DOHH2 (cell line): Measurements from ENCODE around the gene MID1.
"Not testable (repeated sequence)": the region's sequence is repeated elsewhere in the genome, so short reads cannot be mapped to it uniquely, and the experiment has no call there.

Source experiments
- H3F3A ChIP-seq: fragments of 200-600 bp; sonication (generic), shearing (Covaris generic); 2 replicates; pipeline ENCODE4 v1.6.0; 2016; ENCODE audit warnings: antibody characterized with exemption, mild to moderate bottlenecking; ENCODE audit not compliant: control insufficient read depth, insufficient read depth
- H3K27ac ChIP-seq: fragments of 200-600 bp; sonication (generic); 2 replicates; pipeline ENCODE4 v1.5.1; 2014; ENCODE audit warnings: low read depth, mild to moderate bottlenecking, low read length, moderate library complexity
- H3K27me3 ChIP-seq: fragments of 200-600 bp; sonication (generic); 2 replicates; pipeline ENCODE4 v1.6.1; 2014; ENCODE audit warnings: mild to moderate bottlenecking, low read length, mixed read lengths; ENCODE audit not compliant: control insufficient read depth
- H3K36me3 ChIP-seq: fragments of 200-600 bp; sonication (generic); 2 replicates; pipeline ENCODE4 v1.6.1; 2014; ENCODE audit warnings: mild to moderate bottlenecking, low read length, moderate library complexity, mixed read lengths; ENCODE audit not compliant: control insufficient read depth
- H3K4me1 ChIP-seq: fragments of 200-600 bp; sonication (generic); 2 replicates; pipeline ENCODE4 v1.6.1; 2014; ENCODE audit warnings: mild to moderate bottlenecking, low read length, mixed read lengths; ENCODE audit not compliant: control insufficient read depth
- H3K4me2 ChIP-seq: fragments of 200-600 bp; sonication (generic); 2 replicates; pipeline ENCODE4 v1.6.0; 2014; ENCODE audit warnings: mild to moderate bottlenecking, low read length, moderate library complexity
- H3K4me3 ChIP-seq: fragments of 200-600 bp; sonication (generic); 2 replicates; pipeline ENCODE4 v1.5.1; 2014; ENCODE audit warnings: mild to moderate bottlenecking, low read length, mixed read lengths
- H3K79me2 ChIP-seq: fragments of 200-600 bp; sonication (generic); 2 replicates; pipeline ENCODE4 v1.6.1; 2014; ENCODE audit warnings: mild to moderate bottlenecking, low read length, mixed read lengths; ENCODE audit not compliant: control insufficient read depth
- H3K9me2 ChIP-seq: fragments of 200-600 bp; sonication (generic); replicated peaks from 2 replicates; pipeline ENCODE4 v1.6.1; 2014; ENCODE audit warnings: mild to moderate bottlenecking, low read length, mixed read lengths; ENCODE audit not compliant: control insufficient read depth
- H3K9me3 ChIP-seq: fragments of 200-600 bp; sonication (generic); 2 replicates; pipeline ENCODE4 v1.6.1; 2014; ENCODE audit warnings: antibody characterized with exemption, low read length, mixed read lengths; ENCODE audit not compliant: control insufficient read depth, insufficient read depth
- H4K20me1 ChIP-seq: fragments of 200-600 bp; sonication (generic); 2 replicates; pipeline ENCODE4 v1.6.0; 2014; ENCODE audit warnings: low read depth, mild to moderate bottlenecking, antibody characterized with exemption, low read length, moderate library complexity; ENCODE audit not compliant: control insufficient read depth, insufficient read depth
- EZH2phosphoT487 ChIP-seq: fragments of 200-600 bp; sonication (generic); IDR thresholded peaks from 2 replicates; pipeline ENCODE4 v1.6.1; 2017; ENCODE audit warnings: borderline replicate concordance, mild to moderate bottlenecking, antibody characterized with exemption, low read length, moderate library complexity, mixed read lengths
- TF ChIP-seq, protein P1 (sequence below): fragments of 200-600 bp; sonication (generic); IDR thresholded peaks from one replicate; pipeline ENCODE4 v1.5.1; 2014; ENCODE audit warnings: antibody characterized with exemption, mild to moderate bottlenecking, low read depth, low read length; ENCODE audit not compliant: poor library complexity, severe bottlenecking

MID1 gene

DNA sequence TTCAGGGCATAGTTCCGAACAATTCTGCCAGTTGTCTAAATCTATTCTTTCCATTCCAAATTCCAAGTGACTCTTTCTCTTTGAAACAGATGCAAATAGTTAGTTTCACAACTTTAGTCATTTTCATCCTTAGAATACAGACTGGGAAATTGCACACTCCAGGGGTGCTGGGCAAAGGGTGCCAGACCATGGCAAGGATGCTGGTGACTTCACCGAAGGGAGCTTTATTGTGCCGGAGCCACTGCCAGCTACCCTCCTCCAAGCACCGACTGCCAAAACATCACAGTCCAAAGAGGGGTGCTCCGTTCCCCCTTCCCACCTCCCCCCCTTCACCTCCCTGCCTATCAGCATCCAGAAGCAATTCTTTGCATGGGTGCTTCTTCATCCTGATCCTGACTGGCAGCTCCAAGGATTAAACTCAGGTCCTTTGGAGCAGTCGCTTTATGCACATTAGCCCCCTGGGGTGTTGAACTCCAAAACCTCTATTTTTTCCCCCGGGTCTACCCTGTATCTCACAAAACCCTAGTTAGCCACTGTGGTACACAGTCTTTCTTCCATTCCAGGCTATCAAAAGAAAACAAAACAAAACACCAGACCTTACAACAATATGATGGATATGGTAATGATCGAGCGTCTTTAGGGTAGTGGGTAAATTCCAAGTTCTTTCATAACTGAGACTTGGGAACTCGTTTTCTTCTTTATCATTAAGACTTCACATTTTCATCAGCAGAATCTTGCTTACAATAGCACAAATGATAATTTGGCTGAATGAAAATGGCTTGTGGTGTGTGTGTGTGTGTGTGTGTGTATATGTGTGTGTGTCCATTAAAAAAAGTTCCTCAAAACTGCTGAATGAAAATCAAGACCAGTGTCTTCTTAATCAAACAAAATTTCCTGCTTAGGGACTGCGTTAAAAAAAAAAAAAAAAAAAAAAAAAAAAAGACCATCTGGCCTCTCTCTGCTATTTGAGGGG lies 28.7 kb downstream of the MID1 start:
- H3F3A ChIP-seq: no peaks in the 10 kb centered on the region
- no peaks in the 10 kb centered on the region for H3K36me3 ChIP-seq
- H3K4me1 ChIP-seq: no peaks in the 10 kb centered on the region
- no peak overlapping the region for H3K27ac ChIP-seq
- H3K9me3 ChIP-seq: no peaks in the 10 kb centered on the region
- no peaks in the 10 kb centered on the region for H3K79me2 ChIP-seq
- no peak overlapping the region for H3K4me3 ChIP-seq
- H3K27me3 ChIP-seq: no peaks in the 10 kb centered on the region
- TF ChIP-seq EZH2phosphoT487: no peak
- TF ChIP-seq, protein P1, sequence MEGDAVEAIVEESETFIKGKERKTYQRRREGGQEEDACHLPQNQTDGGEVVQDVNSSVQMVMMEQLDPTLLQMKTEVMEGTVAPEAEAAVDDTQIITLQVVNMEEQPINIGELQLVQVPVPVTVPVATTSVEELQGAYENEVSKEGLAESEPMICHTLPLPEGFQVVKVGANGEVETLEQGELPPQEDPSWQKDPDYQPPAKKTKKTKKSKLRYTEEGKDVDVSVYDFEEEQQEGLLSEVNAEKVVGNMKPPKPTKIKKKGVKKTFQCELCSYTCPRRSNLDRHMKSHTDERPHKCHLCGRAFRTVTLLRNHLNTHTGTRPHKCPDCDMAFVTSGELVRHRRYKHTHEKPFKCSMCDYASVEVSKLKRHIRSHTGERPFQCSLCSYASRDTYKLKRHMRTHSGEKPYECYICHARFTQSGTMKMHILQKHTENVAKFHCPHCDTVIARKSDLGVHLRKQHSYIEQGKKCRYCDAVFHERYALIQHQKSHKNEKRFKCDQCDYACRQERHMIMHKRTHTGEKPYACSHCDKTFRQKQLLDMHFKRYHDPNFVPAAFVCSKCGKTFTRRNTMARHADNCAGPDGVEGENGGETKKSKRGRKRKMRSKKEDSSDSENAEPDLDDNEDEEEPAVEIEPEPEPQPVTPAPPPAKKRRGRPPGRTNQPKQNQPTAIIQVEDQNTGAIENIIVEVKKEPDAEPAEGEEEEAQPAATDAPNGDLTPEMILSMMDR: no peak
- H4K20me1 ChIP-seq: no peaks in the 10 kb centered on the region
- no peaks in the 10 kb centered on the region for H3K9me2 ChIP-seq
- H3K4me2 ChIP-seq: no peak overlapping the region

DNA sequence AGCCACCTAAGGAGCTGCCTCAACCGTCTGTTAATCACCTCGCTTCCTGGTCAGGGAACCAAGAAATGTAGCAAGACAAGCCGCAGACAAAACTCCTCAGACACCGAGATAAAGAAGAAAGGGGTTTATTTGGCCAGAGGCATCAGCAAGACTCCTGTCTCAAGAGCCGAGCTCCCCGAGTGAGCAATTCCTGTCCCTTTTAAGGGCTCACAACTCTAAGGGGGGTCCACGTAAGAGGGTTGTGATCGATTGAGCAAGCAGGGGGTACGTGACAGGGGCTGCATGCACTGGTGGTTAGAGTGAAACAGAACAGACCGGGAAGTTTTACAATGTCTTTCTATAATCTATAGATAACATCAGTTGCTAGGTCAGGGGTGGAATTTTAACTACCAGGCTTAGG lies 30.6 kb downstream of the MID1 start:
- H3K27ac ChIP-seq, H3K4me2 ChIP-seq: not testable (repeated sequence)

DNA sequence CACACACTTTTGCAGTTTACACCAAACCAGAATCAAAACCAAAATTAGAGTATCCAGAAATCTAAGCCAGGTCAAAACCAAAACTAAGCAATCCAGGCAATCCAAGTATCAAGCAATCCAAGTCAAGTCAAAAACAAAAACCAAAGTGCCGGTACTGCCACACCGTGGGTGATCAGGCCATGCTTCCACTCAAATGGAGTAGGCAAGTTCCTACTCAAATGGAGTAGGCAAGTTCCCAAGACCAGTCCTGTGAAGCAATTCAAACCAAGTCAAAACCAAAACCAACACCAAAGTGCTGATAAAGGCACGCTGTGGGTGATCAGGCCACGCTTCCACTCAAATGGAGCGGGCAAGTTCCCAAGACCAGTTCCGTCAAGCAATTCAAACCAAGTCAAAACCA lies 31.3 kb downstream of the MID1 start:
- no peaks in the 10 kb centered on the region for H3F3A ChIP-seq
- H3K79me2 ChIP-seq: no peaks in the 10 kb centered on the region
- no peaks in the 10 kb centered on the region for H3K9me2 ChIP-seq
- H3K9me3 ChIP-seq: no peaks in the 10 kb centered on the region
- no peak overlapping the region for H3K4me2 ChIP-seq
- TF ChIP-seq, protein P1: no peak
- no peak for TF ChIP-seq EZH2phosphoT487
- no peaks in the 10 kb centered on the region for H4K20me1 ChIP-seq
- no peak overlapping the region for H3K27ac ChIP-seq
- no peak overlapping the region for H3K4me3 ChIP-seq
- H3K4me1 ChIP-seq: no peaks in the 10 kb centered on the region
- H3K36me3 ChIP-seq: no peaks in the 10 kb centered on the region
- H3K27me3 ChIP-seq: no peaks in the 10 kb centered on the region

More for the DNA sequence above, 30.6 kb downstream of the MID1 start:
- not testable (repeated sequence) for H3K36me3 ChIP-seq, H3K79me2 ChIP-seq, H3K4me3 ChIP-seq, H3K9me3 ChIP-seq, H3K4me1 ChIP-seq, H3K27me3 ChIP-seq, H4K20me1 ChIP-seq, H3F3A ChIP-seq, H3K9me2 ChIP-seq

DNA sequence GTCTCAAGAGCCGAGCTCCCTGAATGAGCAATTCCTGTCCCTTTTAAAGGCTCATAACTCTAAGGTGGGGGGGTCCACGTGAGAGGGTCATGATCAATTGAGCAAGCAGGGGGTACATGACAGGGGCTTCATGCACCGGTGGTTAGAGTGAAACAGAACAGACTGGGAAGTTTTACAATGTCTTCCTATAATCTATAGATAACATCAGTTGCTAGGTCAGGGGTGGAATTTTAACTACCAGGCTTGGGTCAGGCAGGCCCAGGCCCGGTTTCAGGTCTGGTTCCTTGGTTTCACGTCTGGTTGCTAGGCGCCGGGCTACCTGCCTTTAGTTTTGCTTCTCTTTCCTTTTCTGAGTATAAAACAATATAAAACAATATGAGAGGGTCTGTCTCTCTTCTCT lies 35.5 kb downstream of the MID1 start:
- not testable (repeated sequence) for H3K9me3 ChIP-seq, H3K4me1 ChIP-seq, H3K4me2 ChIP-seq, H3K9me2 ChIP-seq, H3K36me3 ChIP-seq, H3K27me3 ChIP-seq, H3K79me2 ChIP-seq, H4K20me1 ChIP-seq, H3F3A ChIP-seq, H3K4me3 ChIP-seq, H3K27ac ChIP-seq
